H1 (cell line): ENCODE results near the gene PTAR1. TPM values are rescaled to one million over a fixed set of nuclear protein-coding genes. Genes with fewer than 3 reads are reported as not detected.

Experiments
- CTCF ChIA-PET: fragments of 300-600 bp; sonication (Branson Sonifier 250); formaldehyde crosslinking; loops from one replicate; lab custom pipeline; 2021; ENCODE audit not compliant: partially characterized antibody; lab: Charles Lee
- POLR2A ChIA-PET: fragments of 300-600 bp; sonication (Branson Sonifier 250); formaldehyde crosslinking; loops from one replicate; lab custom pipeline; 2021; ENCODE audit warnings: inconsistent platforms; ENCODE audit not compliant: partially characterized antibody; lab: Charles Lee
- DNase-seq, 2 experiments: peaks; one replicate each; pipeline versions ENCODE4 v3.0.0 to v3.0.0-alpha.2; 2010 to 2022; ENCODE audit warnings: low spot score in 2 of 2, low read depth in 1 of 2, mixed read lengths in 1 of 2
- FAIRE-seq: peaks from 2 replicates; lab custom pipeline; 2011; peaks lifted over from hg19 to GRCh38; lab: Jason Lieb, UNC
- H2AFZ ChIP-seq: 2 replicates; pipeline ENCODE4 v1.8.1; 2012; ENCODE audit warnings: low read length, inconsistent platforms
- H2AK5ac ChIP-seq: 2 replicates; pipeline ENCODE4 v1.6.1; 2013; ENCODE audit warnings: low read depth, low read length
- H2BK120ac ChIP-seq: replicated peaks from 2 replicates; pipeline ENCODE3; 2013; ENCODE audit warnings: low read depth, low read length, inconsistent platforms
- H2BK12ac ChIP-seq: 2 replicates; pipeline ENCODE4 v1.6.1; 2013; ENCODE audit warnings: low read depth, low read length
- H2BK15ac ChIP-seq: 2 replicates; pipeline ENCODE4 v1.6.1; 2013; ENCODE audit warnings: low read length
- H2BK20ac ChIP-seq: 2 replicates; pipeline ENCODE4 v1.6.1; 2013; ENCODE audit warnings: low read length
- H2BK5ac ChIP-seq: 2 replicates; pipeline ENCODE4 v1.6.1; 2013; ENCODE audit warnings: low read depth, low read length
- H3K14ac ChIP-seq: 2 replicates; pipeline ENCODE4 v1.6.1; 2013; ENCODE audit warnings: inconsistent platforms; ENCODE audit not compliant: insufficient read length
- H3K18ac ChIP-seq: 2 replicates; pipeline ENCODE4 v1.6.1; 2013; ENCODE audit warnings: low read length; ENCODE audit errors: extremely low read depth
- H3K23ac ChIP-seq: 2 replicates; pipeline ENCODE4 v1.6.1; 2013; ENCODE audit warnings: inconsistent platforms; ENCODE audit not compliant: insufficient read length
- H3K23me2 ChIP-seq: 2 replicates; pipeline ENCODE4 v1.6.1; 2013; ENCODE audit warnings: low read depth, low read length
- H3K27ac ChIP-seq: 2 replicates; pipeline ENCODE4 v1.6.1; 2011; ENCODE audit warnings: low read depth, low read length, inconsistent platforms
- H3K27me3 ChIP-seq, 4 experiments: replicated peaks in 1 of 4; 1 replicate in 1 of 4; 2 replicates in 3 of 4; pipeline versions ENCODE4 v1.6.1 to v1.8.1; 2011 to 2013; ENCODE audit warnings: low read length in 3 of 4, mild to moderate bottlenecking in 3 of 4, inconsistent platforms in 2 of 4, mixed read lengths in 2 of 4, moderate library complexity in 1 of 4; ENCODE audit not compliant: control insufficient read depth in 3 of 4, insufficient read depth in 3 of 4; ENCODE audit errors: extremely low read depth in 1 of 4
- H3K36me3 ChIP-seq, 4 experiments: 2 replicates each; pipeline versions ENCODE4 v1.6.1 to v1.8.1; 2011 to 2013; ENCODE audit warnings: mild to moderate bottlenecking in 4 of 4, low read length in 3 of 4, moderate library complexity in 2 of 4, control low read depth in 1 of 4, inconsistent platforms in 1 of 4; ENCODE audit not compliant: insufficient read depth in 4 of 4, control insufficient read depth in 2 of 4
- H3K4ac ChIP-seq: replicated peaks from 2 replicates; pipeline ENCODE3; 2013; ENCODE audit warnings: low read length, low read depth, mixed read lengths, inconsistent platforms; ENCODE audit not compliant: insufficient read length
- H3K4me1 ChIP-seq, 4 experiments: replicated peaks in 1 of 4; 1 replicate in 1 of 4; 2 replicates in 3 of 4; pipeline versions ENCODE4 v1.6.1 to v1.8.1; 2011 to 2013; ENCODE audit warnings: low read length in 3 of 4, inconsistent platforms in 2 of 4, mixed read lengths in 1 of 4; ENCODE audit not compliant: insufficient read depth in 4 of 4, control insufficient read depth in 3 of 4
- H3K4me2 ChIP-seq, 2 experiments: 2 replicates each; pipeline versions ENCODE4 v1.6.1 to v1.8.1; 2011 to 2013; ENCODE audit warnings: low read depth in 2 of 2, low read length in 2 of 2, control low read depth in 1 of 2, inconsistent platforms in 1 of 2, mild to moderate bottlenecking in 1 of 2; ENCODE audit not compliant: insufficient read depth in 1 of 2
- H3K4me3 ChIP-seq, 4 experiments: fragments of 200-600, 300-600 bp in 1 of 4; sonication (generic), shearing (Covaris generic), sonication (Bioruptor Twin) in 1 of 4; 2 replicates each; pipeline versions ENCODE4 v1.5.1 to v1.8.1; 2011 to 2016; ENCODE audit warnings: low read length in 4 of 4, low read depth in 3 of 4, control low read depth in 2 of 4, inconsistent platforms in 2 of 4, mild to moderate bottlenecking in 2 of 4, mixed read lengths in 1 of 4, moderate library complexity in 1 of 4; ENCODE audit not compliant: insufficient read depth in 2 of 4; ENCODE audit errors: extremely low read depth in 1 of 4
- H3K56ac ChIP-seq: replicated peaks from 2 replicates; pipeline ENCODE3; 2013; ENCODE audit warnings: low read depth, mild to moderate bottlenecking, mixed read lengths, low read length, inconsistent platforms; ENCODE audit not compliant: insufficient read length
- H3K79me1 ChIP-seq: 2 replicates; pipeline ENCODE4 v1.6.1; 2013; ENCODE audit warnings: low read depth, low read length, control low read depth
- H3K79me2 ChIP-seq, 2 experiments: 2 replicates each; pipeline versions ENCODE4 v1.6.1 to v1.8.1; 2012 to 2013; ENCODE audit warnings: low read length in 2 of 2, mild to moderate bottlenecking in 2 of 2, inconsistent platforms in 1 of 2; ENCODE audit not compliant: insufficient read depth in 2 of 2, control insufficient read depth in 1 of 2
- H3K9ac ChIP-seq, 4 experiments: replicated peaks in 1 of 4; 1 replicate in 1 of 4; 2 replicates in 3 of 4; pipeline versions ENCODE4 v1.6.1 to v1.8.1; 2011 to 2013; ENCODE audit warnings: low read depth in 3 of 4, low read length in 3 of 4, control low read depth in 2 of 4, mild to moderate bottlenecking in 2 of 4, moderate library complexity in 2 of 4, inconsistent platforms in 1 of 4; ENCODE audit errors: extremely low read depth in 1 of 4
- H3K9me3 ChIP-seq, 2 experiments: 2 replicates each; pipeline versions ENCODE4 v1.6.1 to v1.8.1; 2012 to 2013; ENCODE audit warnings: mild to moderate bottlenecking in 2 of 2, moderate library complexity in 2 of 2, control low read depth in 1 of 2, inconsistent platforms in 1 of 2, low read depth in 1 of 2, low read length in 1 of 2, mixed read lengths in 1 of 2; ENCODE audit not compliant: insufficient read depth in 2 of 2
- H4K20me1 ChIP-seq, 2 experiments: replicated peaks in 1 of 2; 2 replicates each; pipeline versions ENCODE3 to v1.8.1; 2011 to 2013; ENCODE audit warnings: inconsistent platforms in 2 of 2, low read length in 2 of 2, mild to moderate bottlenecking in 1 of 2; ENCODE audit not compliant: insufficient read depth in 2 of 2, control insufficient read depth in 1 of 2
- H4K5ac ChIP-seq: 2 replicates; pipeline ENCODE4 v1.6.1; 2013; ENCODE audit warnings: low read length, low read depth, mixed read lengths, inconsistent platforms; ENCODE audit not compliant: insufficient read length
- H4K8ac ChIP-seq: 2 replicates; pipeline ENCODE4 v1.8.0; 2013; ENCODE audit warnings: mild to moderate bottlenecking, moderate library complexity, low read length, inconsistent platforms; ENCODE audit not compliant: insufficient read depth; ENCODE audit errors: extremely low read depth
- H4K91ac ChIP-seq: replicated peaks from 2 replicates; pipeline ENCODE3; 2013; ENCODE audit warnings: low read length, mixed read lengths, inconsistent platforms; ENCODE audit not compliant: insufficient read length
- CHD1 ChIP-seq: IDR thresholded peaks from 2 replicates; pipeline ENCODE4 v1.6.1; 2012; ENCODE audit warnings: low read depth, low read length, improper control_type of control experiment
- EZH2 ChIP-seq: fragments of 200-600 bp; sonication (generic); IDR thresholded peaks from 2 replicates; pipeline ENCODE4 v1.7.1; 2012; ENCODE audit warnings: low read depth, mild to moderate bottlenecking, moderate library complexity, low read length, inconsistent platforms; ENCODE audit not compliant: severe bottlenecking
- FOSL1 ChIP-seq: IDR thresholded peaks from 2 replicates; pipeline ENCODE4 v1.6.1; 2011; ENCODE audit warnings: mild to moderate bottlenecking, low read depth, low read length, moderate library complexity; ENCODE audit not compliant: insufficient read depth
- PHF8 ChIP-seq: fragments of 200-600 bp; sonication (generic); conservative IDR thresholded peaks from 2 replicates; pipeline ENCODE4 v1.7.1; 2012; ENCODE audit warnings: low read depth, mild to moderate bottlenecking, inconsistent platforms, low read length, moderate library complexity
- POLR2AphosphoS5 ChIP-seq: IDR thresholded peaks from 2 replicates; pipeline ENCODE4 v1.6.1; 2011; ENCODE audit warnings: low read depth, low read length
- RFX5 ChIP-seq: IDR thresholded peaks from 2 replicates; pipeline ENCODE4 v1.6.1; 2011; ENCODE audit warnings: low read depth, low read length, improper control_type of control experiment, borderline replicate concordance
- RNF2 ChIP-seq: fragments of 200-900, 300-1000 bp; sonication (generic); IDR thresholded peaks from 2 replicates; pipeline ENCODE4 v1.7.1; 2016; ENCODE audit warnings: borderline replicate concordance, low read depth, mild to moderate bottlenecking, antibody characterized with exemption, low read length; ENCODE audit not compliant: poor library complexity, severe bottlenecking; ENCODE audit errors: missing control alignments
- RXRA ChIP-seq: IDR thresholded peaks from 2 replicates; pipeline ENCODE4 v1.6.1; 2011; ENCODE audit warnings: low read depth, mild to moderate bottlenecking, low read length, moderate library complexity; ENCODE audit not compliant: insufficient read depth
- SIRT6 ChIP-seq: IDR thresholded peaks from one replicate; pipeline ENCODE4 v1.7.1; 2012; ENCODE audit warnings: low read length, inconsistent platforms
- SP2 ChIP-seq: IDR thresholded peaks from 2 replicates; pipeline ENCODE4 v1.6.1; 2012; ENCODE audit warnings: mild to moderate bottlenecking, low read length, inconsistent platforms
- ZNF274 ChIP-seq: IDR thresholded peaks from 2 replicates; pipeline ENCODE4 v1.7.0; 2012; ENCODE audit warnings: low read length, borderline replicate concordance; ENCODE audit errors: extremely low read depth
- WGBS, 2 experiments: shearing (Covaris generic) in 1 of 2; methylation state at CpG; one replicate each; pipeline versions ENCODE4 v1.1.6 to v1.1.7; 2013 to 2015; ENCODE audit warnings: low lambda C conversion rate in 2 of 2, mixed read lengths in 2 of 2, inconsistent platforms in 1 of 2, low coverage in 1 of 2, missing lambda C conversion rate in 1 of 2; ENCODE audit not compliant: insufficient replicate concordance in 2 of 2, insufficient coverage in 1 of 2, insufficient read length in 1 of 2; ENCODE audit errors: extremely low coverage in 1 of 2, missing lambda C conversion rate in 1 of 2; 5-methylcytosine and 5-hydroxymethylcytosine counted together
- polyA plus RNA-seq, 7 experiments: library from polyadenylated mRNA; depleted of rRNA in 3 of 7; stranded (reverse) in 5 of 7; unstranded in 2 of 7; fragments of >200 nt in 5 of 7; fragments of 200-250 nt in 2 of 7; gene quantifications; 1 replicate in 5 of 7; 2 replicates in 1 of 7; 4 replicates in 1 of 7; pipeline versions ENCODE4 v1.2.1 to v1.2.3, GENCODE V29; 2011 to 2013; ENCODE audit warnings: missing spikeins in 2 of 7, mixed read lengths in 2 of 7
- total RNA-seq: library from RNA; stranded (reverse); fragmentation: NEBNext Ultra II Directional; extraction: Animal tissue kit (Norgen Biotek cat#: 25700); gene quantifications from 2 replicates; pipeline ENCODE4 v1.2.1, GENCODE V29; 2021
- TF ChIP-seq, protein P1 (sequence below): IDR thresholded peaks from 2 replicates; pipeline ENCODE4 v1.6.1; 2012; ENCODE audit warnings: low read length, inconsistent platforms

Gene PTAR1
- total and polyA plus RNA-seq, 2 of the 8 experiments (the other 6 are each of a cell fraction or from before 2014, with no cell fraction given): 19.5 to 84.9 TPM

DNA sequence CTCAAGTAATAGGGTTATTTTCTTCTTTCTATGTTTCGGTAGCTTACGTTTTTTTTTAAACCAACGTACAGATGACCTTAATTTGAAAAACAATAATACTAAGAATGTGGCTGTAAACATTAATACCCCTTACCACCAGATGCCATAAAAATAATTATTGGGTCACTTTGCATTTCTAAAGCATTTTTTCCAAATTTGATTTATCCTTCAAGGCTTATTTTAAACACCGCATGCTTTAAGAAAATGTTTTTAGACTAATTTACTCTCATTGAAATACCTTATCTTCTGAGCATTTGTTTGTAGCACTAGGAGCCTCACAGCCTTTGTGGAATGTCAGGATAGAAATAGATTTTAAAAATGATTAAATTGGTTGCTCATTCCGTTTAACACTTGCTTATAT is 81.9 kb downstream of the PTAR1 start:
- H3K9ac ChIP-seq: no peak overlapping the region
- POLR2A ChIA-PET: no interaction called here
- H3K14ac ChIP-seq: no peak overlapping the region
- H2BK15ac ChIP-seq: no peak overlapping the region
- no peak overlapping the region for H3K18ac ChIP-seq
- no peak overlapping the region for H3K27ac ChIP-seq
- no peak overlapping the region for H2AK5ac ChIP-seq
- H3K56ac ChIP-seq: no peak overlapping the region
- CTCF ChIA-PET: interaction anchor here (0.6 to 1.4 kb wide), 4 partner anchors 81 to 251 kb away, joined by 3 read pairs; no protein-coding TSS in a partner anchor
- H3K4me1 ChIP-seq: peaks cover 0 to 4% (median under 1%) of the 10 kb centered on the region in 4 experiments; a peak in 1 of 7 replicates
- no peak overlapping the region for H4K5ac ChIP-seq
- H3K79me2 ChIP-seq: no peaks in the 10 kb centered on the region; a peak in 1 of 4 replicates
- WGBS, 2 experiments: 80% methylated on average over 5 of the region's 5 CpGs; no CpG with 5 or more reads in 1 of the 2 experiments
- H2BK5ac ChIP-seq: no peak overlapping the region
- H4K20me1 ChIP-seq: no peaks in the 10 kb centered on the region
- DNase-seq (no peak), FAIRE-seq (no peak)
- H3K4me3 ChIP-seq: no peak overlapping the region
- no peaks in the 10 kb centered on the region for H3K36me3 ChIP-seq
- no peaks in the 10 kb centered on the region for H3K79me1 ChIP-seq
- H2BK120ac ChIP-seq: no peak overlapping the region
- H3K27me3 ChIP-seq: no peaks in the 10 kb centered on the region
- H2BK20ac ChIP-seq: no peak overlapping the region
- H2AFZ ChIP-seq: no peak overlapping the region
- no peak overlapping the region for H3K4me2 ChIP-seq
- no peaks in the 10 kb centered on the region for H3K23me2 ChIP-seq
- no peak overlapping the region for H4K8ac ChIP-seq
- no peaks in the 10 kb centered on the region for H3K9me3 ChIP-seq
- no peak overlapping the region for H4K91ac ChIP-seq
- H3K4ac ChIP-seq: no peak overlapping the region
- no peak overlapping the region for H2BK12ac ChIP-seq
- no peak overlapping the region for H3K23ac ChIP-seq
- TF ChIP-seq EZH2 (no peak), ZNF274 (no peak), POLR2AphosphoS5 (no peak), RXRA (no peak), RNF2 (no peak), RFX5 (no peak), CHD1 (no peak), SP2 (no peak), PHF8 (no peak), FOSL1 (no peak), SIRT6 (no peak)
- TF ChIP-seq, protein P1, sequence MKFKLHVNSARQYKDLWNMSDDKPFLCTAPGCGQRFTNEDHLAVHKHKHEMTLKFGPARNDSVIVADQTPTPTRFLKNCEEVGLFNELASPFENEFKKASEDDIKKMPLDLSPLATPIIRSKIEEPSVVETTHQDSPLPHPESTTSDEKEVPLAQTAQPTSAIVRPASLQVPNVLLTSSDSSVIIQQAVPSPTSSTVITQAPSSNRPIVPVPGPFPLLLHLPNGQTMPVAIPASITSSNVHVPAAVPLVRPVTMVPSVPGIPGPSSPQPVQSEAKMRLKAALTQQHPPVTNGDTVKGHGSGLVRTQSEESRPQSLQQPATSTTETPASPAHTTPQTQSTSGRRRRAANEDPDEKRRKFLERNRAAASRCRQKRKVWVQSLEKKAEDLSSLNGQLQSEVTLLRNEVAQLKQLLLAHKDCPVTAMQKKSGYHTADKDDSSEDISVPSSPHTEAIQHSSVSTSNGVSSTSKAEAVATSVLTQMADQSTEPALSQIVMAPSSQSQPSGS: no peak
